Cardiac septum (tissue), 1 donor: ENCODE results near the gene TCF7. TPM values are rescaled to one million over a fixed set of nuclear protein-coding genes. Genes with fewer than 3 reads are reported as not detected.

Source experiments
- DNase-seq: peaks from one replicate; pipeline ENCODE4 v3.0.0-alpha.2; 2020; ENCODE audit warnings: low spot score
- intact Hi-C: fragments of 100-400 bp; cut with DNase I; formaldehyde crosslinking; loops from one replicate; pipeline ENCODE4 v1.14.0; 2022
- total RNA-seq: library from RNA; stranded (reverse); fragmentation: NEBNext Ultra II Directional; extraction: Animal tissue kit (Norgen Biotek cat#: 25700); gene quantifications from one replicate; pipeline ENCODE4 v1.2.1, GENCODE V29; 2021
- donor health status: DM: no; HTN: no; CAD: no.

The TCF7 gene
- total RNA-seq, 1 donor from 2014 or later, result 2.2 TPM

DNA sequence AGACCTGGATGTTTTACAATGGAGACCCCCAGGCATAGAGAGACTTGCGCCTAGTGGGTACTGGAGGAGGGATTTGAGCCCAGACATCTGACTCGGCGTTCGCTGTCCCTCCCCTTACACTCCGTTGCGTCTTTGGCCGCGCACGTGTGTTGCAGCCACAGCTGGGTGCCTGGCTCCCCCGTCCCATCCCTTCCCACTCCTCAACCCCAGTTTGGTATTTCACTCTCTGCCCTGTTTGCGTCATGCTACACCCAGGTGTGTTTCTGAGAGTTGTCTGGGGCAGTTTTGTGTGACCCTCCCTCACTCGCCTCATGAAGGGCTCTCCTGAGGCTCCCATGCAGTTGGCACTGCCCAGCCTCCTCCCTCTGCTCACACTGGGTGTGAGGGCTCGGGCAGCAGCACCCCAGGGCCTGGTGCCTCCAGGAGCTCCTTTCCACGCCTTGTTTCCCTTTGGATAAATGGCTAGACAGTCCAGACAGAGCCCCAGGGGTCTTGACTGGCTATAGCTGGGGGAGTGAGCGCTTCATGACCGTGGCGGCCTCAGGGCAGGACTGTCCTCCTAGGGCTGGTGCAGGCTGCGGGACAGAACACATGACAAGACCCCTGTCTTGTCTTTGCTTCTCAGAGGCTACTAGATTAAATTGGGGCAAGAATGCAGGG lies 13.6 kb downstream of the TCF7 start:
- intact Hi-C loops, result no loop called here
- DNase-seq, result no peak

DNA sequence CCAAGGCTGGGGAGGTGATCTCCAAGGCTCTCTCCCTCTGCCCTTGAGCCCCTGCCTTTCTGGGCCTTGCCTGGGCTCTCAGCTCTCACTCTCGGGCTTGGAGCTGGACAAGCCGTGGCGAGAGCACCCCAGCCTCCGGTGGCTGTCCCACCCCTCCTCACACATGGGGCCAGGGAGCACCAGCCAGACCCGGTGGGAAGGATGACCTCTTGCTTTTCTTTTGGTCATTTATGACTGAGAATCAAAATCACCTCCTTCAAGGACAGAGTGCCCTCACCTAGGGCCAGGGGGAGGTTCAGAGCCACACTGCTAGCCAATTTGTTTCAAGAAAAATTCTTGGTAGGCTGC lies 14.1 kb downstream of the TCF7 start:
- intact Hi-C loops, result no loop called here
- DNase-seq, result no peak

DNA sequence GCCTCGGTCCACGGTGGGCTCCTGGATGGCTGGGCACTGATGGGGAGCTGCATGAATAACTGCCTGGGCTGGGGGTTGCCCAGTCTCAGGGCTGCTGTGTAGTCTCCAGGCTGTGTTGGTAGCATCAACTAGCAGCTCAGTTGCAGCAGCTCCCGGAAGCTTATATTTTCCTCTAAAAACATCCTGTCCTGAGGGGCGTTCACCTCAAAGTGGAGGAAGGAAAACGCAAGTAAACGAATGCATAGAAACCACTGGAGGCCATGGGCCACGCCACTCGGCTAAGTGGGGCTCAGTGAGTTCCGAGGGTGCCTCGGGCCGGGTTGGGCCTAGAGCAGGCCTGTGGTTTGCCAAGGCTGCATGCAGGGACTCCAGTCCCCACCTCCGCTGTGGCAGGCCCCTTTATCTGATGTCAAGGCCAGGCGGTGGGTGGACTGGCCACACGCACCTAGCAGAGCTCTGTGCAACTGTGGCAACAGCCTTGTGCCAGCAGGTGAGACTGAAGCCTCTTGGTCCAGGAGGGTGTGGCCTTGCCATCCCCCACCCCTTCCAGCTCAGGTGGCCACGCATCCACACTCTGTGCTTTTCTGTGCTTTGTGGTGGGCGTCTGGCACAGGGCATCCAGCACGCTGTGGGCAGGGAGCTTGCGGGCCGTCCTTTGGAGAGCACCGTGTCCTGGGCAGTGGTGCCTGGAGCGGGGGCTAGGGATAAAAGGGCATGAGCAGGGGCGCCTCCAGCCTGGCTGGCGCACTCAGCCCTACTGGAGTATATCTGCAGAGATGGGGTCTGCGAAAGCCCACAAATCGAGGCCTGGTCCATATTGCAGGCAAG lies 15.1 kb downstream of the TCF7 start:
- intact Hi-C loops, result no loop called here
- DNase-seq, result no peak

DNA sequence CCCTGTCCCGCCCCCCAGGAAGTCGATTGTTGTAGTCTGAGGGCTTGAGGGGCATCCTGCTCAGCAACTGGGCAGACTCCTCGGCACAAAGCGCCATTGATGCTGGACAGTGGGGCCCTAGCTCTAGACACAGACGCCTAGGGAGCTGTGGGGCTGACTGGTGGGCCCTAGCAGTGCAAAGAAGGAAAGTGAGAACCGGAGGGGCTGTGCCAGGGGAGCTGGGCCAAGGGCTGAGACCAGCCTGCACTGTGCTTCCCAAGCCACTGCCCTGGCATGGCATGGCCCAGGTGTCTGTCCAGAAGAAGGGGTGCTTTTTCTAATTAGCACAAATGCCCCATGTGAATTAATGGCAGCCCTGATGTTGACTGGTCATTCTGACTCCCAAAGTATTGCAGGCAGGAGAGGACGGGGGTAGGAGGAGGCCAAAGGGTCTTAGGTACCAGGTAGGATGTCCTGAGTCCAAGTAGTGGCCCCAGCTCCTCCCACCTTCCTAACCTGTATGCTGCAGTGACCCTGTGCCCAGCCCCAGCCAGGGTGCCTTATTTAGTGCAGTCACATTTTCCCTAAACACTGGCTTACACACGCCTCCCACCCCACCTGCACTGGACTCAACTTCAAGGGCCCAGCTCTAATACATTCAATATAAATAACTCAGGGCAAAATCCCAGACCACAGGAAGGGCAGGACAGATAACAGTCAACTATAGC lies 15.9 kb downstream of the TCF7 start:
- DNase-seq, result no peak
- intact Hi-C loops, result no loop called here

DNA sequence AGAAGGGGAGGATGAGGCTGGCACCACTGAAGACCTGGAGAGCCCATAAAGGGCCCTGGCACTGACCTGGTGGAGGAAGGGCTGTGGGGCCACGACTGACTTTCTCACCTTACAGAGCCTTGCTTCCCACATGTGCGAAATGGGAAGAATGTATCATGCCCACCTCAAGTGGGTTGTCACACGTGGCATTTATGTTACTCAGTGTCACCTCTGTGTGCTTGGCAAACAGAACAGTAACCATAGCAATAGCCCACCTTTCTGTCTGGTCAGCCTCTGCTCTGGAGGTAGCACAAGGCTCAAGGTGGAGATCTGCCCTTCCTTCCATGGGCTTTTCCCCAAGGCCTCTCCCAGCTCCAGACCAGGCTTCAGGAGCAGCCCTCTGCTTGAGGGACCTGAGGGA lies 16.7 kb downstream of the TCF7 start:
- DNase-seq, result no peak
- intact Hi-C loops, result no loop called here

DNA sequence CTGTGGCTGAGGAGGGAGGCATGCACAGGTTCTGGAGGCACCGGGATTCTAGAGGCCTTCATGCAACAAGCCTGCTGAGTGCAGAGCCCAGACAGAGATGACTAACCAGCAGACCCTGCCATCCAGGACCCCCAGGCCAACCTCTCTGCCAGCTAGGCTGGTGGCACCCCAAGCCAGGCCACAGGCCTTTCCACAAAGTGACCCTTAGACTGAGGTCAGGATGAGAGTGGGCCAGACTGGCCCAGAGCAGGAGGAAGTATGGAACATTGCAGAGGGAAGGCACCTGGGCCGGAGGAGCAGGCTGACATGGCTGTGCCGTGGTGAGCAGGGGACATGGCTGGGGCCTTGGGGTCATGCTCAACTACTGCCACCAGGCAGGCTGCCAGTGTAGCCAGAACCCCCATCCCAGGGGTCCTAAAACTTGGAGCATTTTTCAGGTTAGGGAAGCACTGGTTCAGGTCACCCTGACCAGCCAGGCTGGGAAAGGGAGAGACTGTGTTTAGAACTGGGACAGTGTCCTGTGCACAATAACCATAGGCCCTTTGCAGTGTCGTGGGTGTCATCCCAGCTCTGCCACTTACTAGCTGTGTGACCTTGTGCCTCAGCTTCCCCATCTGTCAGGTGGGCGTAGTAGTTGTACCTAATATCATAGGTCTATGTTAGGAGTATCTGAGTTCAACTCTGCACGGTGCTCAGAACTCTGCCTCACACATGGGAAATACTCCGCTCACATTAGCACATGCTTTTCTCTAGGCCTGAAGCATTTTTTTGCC lies 17.3 kb downstream of the TCF7 start:
- peak; percentile 63 for DNase-seq

DNA sequence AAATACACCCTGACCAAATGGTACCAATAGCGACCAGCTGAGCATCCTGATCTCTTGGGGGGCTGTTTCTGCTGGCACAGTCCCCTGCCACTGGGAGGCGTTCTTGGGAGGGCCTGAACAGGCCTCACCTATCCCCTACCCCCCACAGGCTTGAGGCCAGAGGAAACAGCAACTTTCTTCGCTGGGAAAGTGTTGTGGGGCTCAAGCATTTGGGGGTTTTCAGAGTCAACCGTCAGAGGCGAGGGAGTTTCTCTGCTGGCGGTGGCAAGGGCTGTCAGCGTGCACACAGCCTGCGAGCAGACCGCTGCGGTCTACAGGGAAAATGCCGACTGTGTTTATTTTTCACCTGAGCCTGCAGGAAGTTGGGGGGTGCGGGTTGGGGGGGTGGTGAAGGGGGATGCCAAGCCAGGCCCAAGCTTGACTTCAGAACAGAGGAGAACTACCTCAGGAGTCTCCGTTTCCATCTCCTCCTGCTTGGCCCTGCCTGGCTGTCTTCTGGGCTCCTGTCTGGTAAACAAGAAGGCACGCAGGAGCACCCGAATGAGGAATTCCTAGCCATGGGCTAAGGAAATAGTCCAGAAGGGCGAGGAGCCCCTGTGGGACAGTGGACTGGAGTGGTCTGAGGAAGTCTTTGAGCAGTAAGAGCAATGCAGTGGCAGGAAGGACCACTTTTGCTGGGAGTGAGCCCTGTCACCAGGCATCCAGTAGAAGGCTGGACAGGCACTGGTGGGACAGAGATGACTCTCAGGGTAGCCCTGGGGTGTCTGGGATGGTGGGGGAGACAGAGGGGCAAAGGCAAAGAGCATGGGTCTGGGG lies 18.1 kb downstream of the TCF7 start:
- intact Hi-C loops, result no loop called here
- peak; percentile 41 for DNase-seq

More for the DNA sequence above, 17.3 kb downstream of the TCF7 start:
- intact Hi-C loops, result no loop called here

DNA sequence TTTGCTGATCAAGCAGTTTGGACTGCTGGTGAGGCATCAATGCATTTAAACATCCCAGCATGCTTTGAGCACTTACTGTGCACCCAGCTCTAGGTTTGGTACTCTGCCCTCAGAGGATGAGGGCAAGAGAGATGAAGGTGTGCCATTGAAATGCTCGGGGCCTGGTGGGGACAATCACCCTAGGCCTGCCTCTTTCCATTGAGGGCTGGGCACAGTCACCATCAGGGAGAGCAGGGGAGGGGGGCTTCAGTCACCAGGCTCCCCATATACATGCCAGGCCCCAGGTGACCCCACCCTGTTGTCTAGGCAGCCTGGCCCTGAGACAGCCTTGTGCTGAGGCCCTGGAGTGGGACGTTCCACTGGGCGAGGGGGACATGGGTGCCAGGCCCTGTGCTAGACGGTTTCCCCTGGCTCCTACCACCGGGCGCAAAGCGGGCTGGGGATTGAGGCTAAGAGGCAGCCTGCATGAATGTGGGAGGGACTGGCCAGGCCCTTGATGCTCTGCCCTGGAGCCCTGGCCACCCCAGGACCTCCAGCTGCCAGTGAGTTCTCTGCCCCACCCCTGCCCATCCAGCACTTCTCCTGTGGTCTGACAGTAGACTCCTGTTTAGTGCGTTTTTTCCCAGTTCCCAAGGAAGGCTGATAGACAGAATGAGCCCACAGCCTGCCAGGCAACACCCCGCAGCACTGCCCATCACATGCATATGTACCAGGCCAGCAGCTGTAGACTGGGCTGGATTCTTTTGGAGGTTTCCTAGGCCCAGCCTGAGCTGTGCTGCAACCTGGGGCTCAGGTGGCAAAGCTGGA lies 18.9 kb downstream of the TCF7 start:
- intact Hi-C loops, result no loop called here

DNA sequence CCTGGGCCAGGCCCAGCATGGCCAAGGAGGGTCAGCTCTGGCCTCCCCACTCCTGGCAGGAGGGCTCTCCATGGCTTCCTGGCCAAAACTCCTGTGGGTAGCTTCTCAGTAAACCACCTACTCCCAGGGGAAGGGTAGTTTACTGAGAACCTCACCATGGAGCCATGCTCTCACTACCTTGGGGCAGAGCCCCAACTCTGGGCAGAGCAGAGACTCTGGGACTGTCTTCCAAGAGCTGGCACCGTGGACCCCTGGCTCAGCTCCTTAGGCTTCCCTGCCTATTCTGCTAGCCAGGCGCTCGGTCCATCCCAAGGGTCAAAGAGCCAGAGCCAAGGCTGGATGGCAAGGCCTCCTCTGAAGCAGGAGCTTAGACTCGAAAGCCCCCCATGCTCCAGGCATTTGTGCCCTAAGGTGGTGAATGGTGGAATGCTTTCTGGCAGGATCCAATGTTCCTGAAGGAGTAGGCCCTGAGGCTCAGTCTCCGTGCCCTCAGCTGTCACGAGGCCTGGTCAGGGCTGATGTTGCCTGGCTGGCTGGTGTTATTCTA lies 19.6 kb downstream of the TCF7 start:
- intact Hi-C loops, result no loop called here

More for the DNA sequence above, 18.9 kb downstream of the TCF7 start:
- DNase-seq, result peak; percentile 60

DNA sequence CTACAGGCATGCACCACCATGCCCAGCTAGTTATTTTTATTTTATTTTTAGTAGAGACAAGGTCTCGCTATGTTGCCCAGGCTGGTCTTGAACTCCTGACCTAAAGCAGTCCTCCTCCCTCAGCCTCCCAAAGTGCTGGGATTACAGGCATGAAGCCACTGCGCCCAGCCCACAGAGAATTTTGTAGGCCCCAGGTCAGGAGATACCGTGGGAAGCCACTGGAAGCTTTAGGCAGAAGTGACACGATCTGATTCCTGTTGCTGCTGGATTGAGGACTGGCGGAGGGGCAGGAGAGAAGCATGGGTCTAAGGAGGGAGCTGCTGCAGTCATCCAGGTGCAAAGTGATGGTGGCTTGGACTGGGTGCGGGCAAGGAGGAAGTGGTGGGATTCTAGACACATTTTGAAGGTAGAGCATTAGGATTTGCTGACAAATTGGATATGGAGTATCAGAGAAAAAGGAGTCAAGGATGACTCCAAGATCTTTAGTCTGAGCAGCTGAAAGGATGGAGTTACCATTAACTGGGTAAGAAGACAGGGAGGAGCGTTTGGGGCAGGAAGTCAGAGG lies 20.7 kb downstream of the TCF7 start:
- peak; percentile 64 for DNase-seq
- intact Hi-C loops, result no loop called here

More for the DNA sequence above, 19.6 kb downstream of the TCF7 start:
- DNase-seq, result no peak

DNA sequence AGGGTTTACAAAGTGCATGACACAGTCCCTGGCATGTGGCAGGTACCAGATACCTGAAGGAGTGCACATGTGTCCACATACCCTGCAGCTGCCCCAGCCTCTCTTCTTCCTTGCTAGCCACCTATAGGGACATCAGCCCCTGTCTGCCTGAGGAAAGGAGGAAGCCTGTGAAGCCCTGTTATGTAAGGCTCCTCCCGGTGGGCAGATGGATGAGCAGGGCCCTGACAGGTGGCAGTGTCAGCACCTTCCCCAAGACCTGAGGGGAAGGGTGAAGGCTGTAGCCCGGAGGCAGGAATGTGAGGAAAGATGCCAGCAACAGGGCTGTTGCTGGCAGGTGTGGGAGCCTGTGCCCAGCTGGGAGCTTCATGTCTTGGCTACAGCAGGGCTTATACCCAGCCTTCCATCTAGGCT lies 21.7 kb downstream of the TCF7 start:
- intact Hi-C loops, result no loop called here
- peak; percentile 36 for DNase-seq

DNA sequence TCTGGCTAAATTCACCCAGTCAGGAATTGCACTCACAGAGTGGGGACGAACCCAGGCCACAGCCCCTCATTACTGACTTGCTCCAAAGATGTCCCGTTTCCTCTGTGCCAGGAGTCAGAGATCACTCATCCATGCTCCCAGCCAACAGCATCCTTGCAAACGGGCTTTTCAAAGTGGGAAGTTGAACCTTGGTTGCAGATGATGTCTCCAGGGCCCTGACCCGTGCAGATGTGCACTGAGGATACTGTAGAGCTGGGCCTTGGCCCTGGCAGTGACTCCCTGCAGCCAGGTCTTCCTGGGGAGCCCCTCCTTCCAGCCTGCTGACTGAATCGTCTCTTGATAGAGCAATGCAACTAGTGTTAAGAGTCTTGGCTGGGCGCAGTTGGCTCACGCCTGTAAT lies 22.3 kb downstream of the TCF7 start:
- intact Hi-C loops, result no loop called here
- DNase-seq, result peak; percentile 39

DNA sequence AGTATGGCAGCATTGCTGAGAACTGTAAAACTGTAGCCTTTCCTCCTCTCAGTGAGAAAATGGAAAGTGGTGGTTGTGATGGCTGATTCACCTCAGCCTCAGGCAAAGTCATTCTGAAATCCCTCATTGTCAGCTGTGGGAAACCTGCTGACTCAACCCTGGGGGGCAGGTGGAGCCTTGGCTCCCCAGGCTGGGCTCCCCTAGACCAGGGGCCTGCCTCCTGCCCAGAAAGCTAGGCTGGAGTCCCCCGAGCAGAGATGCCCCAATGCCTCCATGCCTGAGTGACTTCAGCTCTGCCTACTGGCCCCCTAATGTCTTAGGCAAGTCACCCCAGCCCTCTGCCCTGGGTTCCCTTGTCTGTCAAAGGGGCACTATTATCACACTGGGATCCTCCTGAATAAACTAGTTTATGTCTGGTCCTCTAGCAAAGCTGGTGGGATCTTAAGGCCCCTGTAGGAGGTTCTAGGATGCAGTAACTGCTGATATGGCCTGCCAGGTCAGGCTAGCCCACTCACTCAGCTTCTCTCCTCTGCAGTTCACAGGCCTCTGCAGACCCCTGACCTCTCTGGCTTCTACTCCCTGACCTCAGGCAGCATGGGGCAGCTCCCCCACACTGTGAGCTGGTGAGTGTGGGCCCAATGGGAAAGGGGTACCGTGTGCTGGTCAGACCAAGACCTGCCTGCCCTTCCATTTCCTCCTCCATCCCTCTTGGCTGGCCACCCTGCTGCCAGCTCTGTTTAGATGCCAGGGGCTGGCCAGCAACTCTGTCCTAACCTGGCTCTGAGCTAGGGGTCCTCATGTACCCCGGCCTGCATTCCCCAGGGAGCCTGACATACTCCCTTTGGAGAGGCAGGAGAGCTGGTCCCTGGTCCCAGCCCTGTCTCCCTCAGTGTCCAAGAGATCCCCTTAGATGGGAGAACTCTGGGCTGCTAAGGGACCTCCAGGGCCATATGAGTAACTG lies 24.2 kb downstream of the TCF7 start:
- peak; percentile 35 for DNase-seq
- intact Hi-C loops, result no loop called here

DNA sequence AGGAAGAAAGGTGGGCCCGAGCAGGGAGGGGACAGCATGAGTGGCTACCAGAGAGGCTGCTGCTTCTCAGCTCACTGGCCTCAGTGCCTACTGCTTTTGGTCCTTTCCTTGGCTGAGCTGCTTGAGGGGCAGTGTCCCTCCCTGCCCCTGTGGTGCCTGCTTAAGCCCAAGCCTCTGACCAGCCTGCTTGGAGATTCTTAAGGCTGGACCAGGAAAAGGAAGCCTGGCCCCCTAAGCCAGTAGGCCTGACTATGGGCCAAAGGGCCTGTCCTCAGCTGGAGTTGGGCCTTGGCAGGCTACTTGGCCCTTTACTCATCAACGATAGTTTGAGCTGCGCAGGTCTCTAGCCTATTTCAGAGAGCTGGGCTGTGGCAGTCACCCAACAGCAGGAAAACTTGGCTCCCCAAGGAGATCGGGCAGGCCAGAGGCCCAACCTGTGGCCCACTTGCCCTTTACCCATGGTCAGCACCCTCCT lies 24.9 kb downstream of the TCF7 start:
- intact Hi-C loops, result no loop called here
- peak; percentile 63 for DNase-seq

DNA sequence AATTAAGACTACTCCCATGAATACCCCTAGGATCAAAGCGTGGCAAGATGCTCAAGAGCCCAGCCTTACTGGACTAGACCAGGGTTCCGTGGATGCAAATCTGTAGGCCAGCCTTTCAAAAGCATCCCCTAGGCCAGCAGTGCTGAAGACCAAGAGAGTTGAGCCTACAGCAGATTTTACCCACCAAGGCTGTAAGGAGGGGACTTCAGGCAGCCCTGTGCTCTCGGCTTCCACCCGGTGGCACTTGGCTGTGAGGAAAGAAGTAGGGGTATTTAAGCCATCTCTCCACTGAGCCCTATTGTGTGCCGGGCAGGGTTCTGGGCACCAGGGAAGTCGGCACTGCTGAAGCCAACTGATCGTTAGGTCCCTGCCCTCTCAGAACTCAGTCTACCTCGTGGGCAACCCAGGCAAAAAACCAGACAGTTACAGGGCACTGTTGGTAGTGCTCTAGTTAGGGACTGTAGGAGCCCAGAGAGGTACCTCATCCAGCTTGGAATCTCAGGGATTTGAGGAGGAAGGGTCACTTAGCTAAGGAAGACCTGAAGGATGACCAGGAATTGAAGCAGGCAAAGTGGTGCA lies 25.5 kb downstream of the TCF7 start:
- intact Hi-C loops, result loop anchor here (2.0 kb wide), 1 partner anchor 39 kb away; no protein-coding TSS in a partner anchor
- DNase-seq, result peak; percentile 51
